Activated CD4-positive, alpha-beta T cell treated with anti-CD3 and anti-CD28 coated beads, Interleukin-2, amount 10 ng/mL, durations not matched to agents 7 days and 5 days (primary cell): ENCODE measurements around the gene USH1C. TPM values are rescaled to one million over a fixed set of nuclear protein-coding genes. Genes with fewer than 3 reads are reported as not detected.

Source experiments
- CTCF ChIA-PET: fragments of 350-600 bp; sonication (Branson Sonifier 250); formaldehyde crosslinking; loops from one replicate; lab custom pipeline; 2021; ENCODE audit warnings: antibody characterized with exemption; lab: Charles Lee
- POLR2A ChIA-PET: fragments of 350-600 bp; sonication (Branson Sonifier 250); formaldehyde crosslinking; loops from one replicate; lab custom pipeline; 2021; ENCODE audit warnings: antibody characterized with exemption; lab: Charles Lee
- DNase-seq: peaks from one replicate; pipeline ENCODE4 v3.0.0-alpha.2; 2020
- H3K27ac Mint-ChIP-seq: one replicate; pipeline ENCODE4 v1.8.0; 2021; ENCODE audit warnings: mild to moderate bottlenecking, moderate library complexity, mixed read lengths
- H3K27me3 Mint-ChIP-seq: one replicate; pipeline ENCODE4 v1.8.0; 2021; ENCODE audit warnings: mixed read lengths
- H3K36me3 Mint-ChIP-seq: one replicate; pipeline ENCODE4 v1.8.0; 2021; ENCODE audit warnings: low read depth, mixed read lengths
- H3K4me1 Mint-ChIP-seq: one replicate; pipeline ENCODE4 v1.8.0; 2021; ENCODE audit warnings: mixed read lengths
- H3K4me3 Mint-ChIP-seq: one replicate; pipeline ENCODE4 v1.8.0; 2021; ENCODE audit warnings: mild to moderate bottlenecking, moderate library complexity, mixed read lengths
- H3K9me3 Mint-ChIP-seq: one replicate; pipeline ENCODE4 v1.8.0; 2021; ENCODE audit warnings: mixed read lengths
- total RNA-seq, 2 experiments: library from RNA; stranded (reverse); gene quantifications; one replicate each; pipeline ENCODE4 v1.2.3, GENCODE V29; 2021

Gene USH1C
- total RNA-seq, result not detected

DNA sequence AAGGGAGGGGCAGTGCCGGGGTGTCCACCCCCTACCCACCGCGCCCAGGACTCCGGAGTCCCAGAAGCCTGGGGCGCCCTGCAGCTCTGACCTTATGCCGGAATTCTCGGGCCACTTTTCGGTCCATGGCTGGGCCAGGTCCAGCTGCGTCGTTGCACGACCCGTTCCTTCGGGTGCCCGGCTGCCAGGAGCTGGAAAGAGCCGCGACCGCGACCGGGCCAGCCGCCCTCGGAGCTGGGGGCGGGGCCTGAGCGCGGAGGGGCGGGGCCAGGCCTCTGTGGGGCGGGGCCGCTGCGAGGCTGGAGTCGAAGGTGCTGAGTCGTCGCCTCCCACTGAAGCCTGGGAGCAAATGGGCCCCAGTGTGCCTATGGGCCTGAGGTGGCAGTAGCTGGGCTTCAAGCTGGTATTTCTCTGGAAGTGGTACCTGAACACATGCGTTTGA lies at the start of gene USH1C:
TSS of gene USH1C (minus strand) at position 236 of the 442 bp plus-strand sequence. CDS start at position 127, 109 bp downstream.
- ChIA-PET CTCF (no interaction called here), POLR2A (no interaction called here)
- no peaks in the 10 kb centered on the region for H3K9me3 Mint-ChIP-seq
- peaks cover 26% of the 10 kb centered on the region for H3K27me3 Mint-ChIP-seq
- peak; percentile 10 for DNase-seq
- no peak within 1 kb of the TSS for H3K4me3 Mint-ChIP-seq
- H3K36me3 Mint-ChIP-seq, result no peaks in the 10 kb centered on the region
- peaks cover 2% of the 10 kb centered on the region for H3K4me1 Mint-ChIP-seq
- no peak within 1 kb of the TSS for H3K27ac Mint-ChIP-seq

DNA sequence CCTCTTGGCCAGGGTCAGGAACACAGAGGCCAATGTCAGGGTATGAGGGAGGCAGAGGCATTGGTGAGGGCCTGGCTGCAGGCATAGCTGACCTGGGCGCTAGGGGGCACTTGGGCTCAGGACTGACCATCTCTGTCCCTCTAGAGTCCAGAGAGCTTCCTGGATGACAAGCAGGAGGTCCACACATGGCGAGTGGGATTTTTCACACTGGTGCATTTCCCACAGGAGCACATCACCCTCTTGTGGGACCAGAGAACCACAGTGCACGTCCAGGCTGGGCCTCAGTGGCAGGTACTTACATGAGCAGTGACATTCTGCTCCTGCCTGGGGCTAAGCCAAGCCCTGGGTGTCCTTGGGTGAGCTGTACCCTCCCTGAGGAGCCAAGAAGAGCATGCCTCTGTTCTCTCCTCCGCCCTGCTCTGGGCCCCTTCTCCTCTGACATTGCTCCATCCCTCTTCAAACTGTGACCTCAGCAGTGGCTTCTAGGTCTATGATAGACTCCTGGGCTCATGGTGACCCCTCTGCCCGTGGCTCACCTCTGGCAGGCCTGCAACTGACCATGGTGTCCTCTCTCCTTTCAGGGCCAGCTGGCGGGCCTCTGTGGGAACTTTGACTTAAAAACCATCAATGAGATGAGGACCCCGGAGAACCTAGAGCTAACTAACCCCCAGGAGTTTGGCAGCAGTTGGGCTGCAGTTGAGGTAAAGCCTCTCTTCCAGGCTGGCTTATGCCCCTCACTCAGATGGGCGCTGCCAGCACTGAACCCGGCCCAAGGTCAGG lies 49.4 kb upstream of the USH1C start:
- no peak for DNase-seq
- Mint-ChIP-seq H3K4me1 (no peaks in the 10 kb centered on the region), H3K27me3 (no peaks in the 10 kb centered on the region), H3K27ac (no peak overlapping the region), H3K4me3 (no peak overlapping the region), H3K36me3 (no peaks in the 10 kb centered on the region), H3K9me3 (no peaks in the 10 kb centered on the region)
- ChIA-PET CTCF (no interaction called here), POLR2A (no interaction called here)

DNA sequence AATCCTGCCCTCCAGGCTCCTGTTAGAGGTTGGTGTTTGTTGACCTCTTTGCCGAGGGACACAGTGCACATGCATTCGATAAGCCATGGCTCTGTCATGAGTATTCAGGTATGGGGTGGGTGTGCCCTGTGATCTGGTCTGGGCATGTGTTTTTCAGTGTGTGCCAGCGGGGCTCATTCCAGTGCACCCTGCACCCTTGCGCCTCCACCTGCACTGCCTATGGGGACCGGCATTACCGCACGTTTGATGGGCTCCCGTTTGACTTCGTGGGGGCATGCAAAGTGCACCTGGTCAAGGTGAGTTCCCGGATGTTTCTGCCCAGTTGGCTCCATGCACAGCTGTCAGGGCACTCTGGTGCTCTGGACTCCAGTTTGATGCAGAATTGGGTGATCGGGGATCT lies 47.1 kb upstream of the USH1C start:
- no peak for DNase-seq
- ChIA-PET POLR2A (no interaction called here), CTCF (no interaction called here)
- H3K27ac Mint-ChIP-seq, result no peak overlapping the region
- no peaks in the 10 kb centered on the region for H3K36me3 Mint-ChIP-seq
- no peaks in the 10 kb centered on the region for H3K4me1 Mint-ChIP-seq
- H3K4me3 Mint-ChIP-seq, result no peak overlapping the region
- no peaks in the 10 kb centered on the region for H3K9me3 Mint-ChIP-seq
- peaks cover 2% of the 10 kb centered on the region for H3K27me3 Mint-ChIP-seq

DNA sequence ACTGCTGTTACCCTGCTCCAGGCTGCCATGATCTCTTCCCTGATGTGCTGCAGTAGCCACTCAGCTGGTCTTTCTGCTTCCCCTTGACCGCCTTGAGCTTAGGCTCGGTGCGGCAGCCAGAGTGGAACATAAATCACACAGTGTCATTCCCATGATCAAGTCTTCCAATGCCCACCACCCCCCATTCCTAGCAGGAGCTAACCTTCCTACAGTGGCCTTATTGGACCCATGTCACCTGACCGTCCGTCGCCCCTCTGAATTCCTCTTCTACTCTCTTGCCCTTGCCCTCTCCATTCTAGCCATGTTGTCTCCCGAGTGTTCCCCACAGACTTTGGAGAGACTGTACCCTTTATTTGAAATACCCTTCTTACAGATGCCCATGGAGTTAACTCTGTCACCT lies 46.2 kb upstream of the USH1C start:
- H3K27me3 Mint-ChIP-seq, result peaks cover 2% of the 10 kb centered on the region
- no peak for DNase-seq
- no peaks in the 10 kb centered on the region for H3K36me3 Mint-ChIP-seq
- ChIA-PET CTCF (no interaction called here), POLR2A (no interaction called here)
- H3K4me1 Mint-ChIP-seq, result no peaks in the 10 kb centered on the region
- H3K27ac Mint-ChIP-seq, result no peak overlapping the region
- no peak overlapping the region for H3K4me3 Mint-ChIP-seq
- no peaks in the 10 kb centered on the region for H3K9me3 Mint-ChIP-seq

DNA sequence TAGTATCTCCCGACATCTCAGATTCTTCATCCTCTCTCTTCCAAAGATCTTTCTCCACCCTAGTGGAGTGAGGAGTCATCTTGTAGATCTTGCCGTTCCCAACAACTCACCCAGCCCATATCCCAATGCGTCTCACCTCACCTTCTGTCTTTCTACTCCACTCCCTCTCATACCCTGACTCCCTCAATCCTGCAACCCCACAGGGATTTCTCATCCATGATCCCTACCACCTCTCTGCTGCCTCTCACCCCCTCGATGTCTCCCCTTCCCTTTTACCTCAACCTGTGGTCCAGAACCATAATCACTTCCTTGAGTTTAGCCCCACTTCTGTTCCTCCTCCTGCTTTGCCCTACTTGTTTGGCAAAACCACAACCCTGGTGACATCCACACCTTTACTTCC lies 44.5 kb upstream of the USH1C start:
- Mint-ChIP-seq H3K9me3 (no peaks in the 10 kb centered on the region), H3K4me1 (no peaks in the 10 kb centered on the region), H3K27ac (no peak overlapping the region), H3K36me3 (no peaks in the 10 kb centered on the region), H3K4me3 (no peak overlapping the region), H3K27me3 (peaks cover 2% of the 10 kb centered on the region)
- DNase-seq, result no peak
- ChIA-PET CTCF (no interaction called here), POLR2A (no interaction called here)

DNA sequence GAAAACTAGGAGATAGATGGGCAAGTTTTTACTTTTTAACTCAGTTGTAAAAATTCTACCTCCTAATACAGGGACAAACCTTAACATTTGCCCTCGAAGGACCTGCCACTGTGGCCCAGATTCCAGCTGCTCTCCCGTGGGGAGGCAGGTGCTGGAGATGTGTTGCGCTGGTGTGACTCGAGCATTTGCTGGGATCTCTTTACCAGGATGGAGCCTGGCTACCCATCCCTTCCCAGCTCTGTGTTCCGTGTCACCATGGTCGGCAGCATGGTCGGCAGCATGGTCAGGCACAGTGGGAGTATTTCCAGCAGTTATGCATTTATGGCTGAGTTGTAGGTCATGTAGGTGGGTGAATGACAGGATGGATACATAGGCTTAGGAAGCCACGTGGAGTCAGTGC lies 44.0 kb upstream of the USH1C start:
- CTCF ChIA-PET, result no interaction called here
- Mint-ChIP-seq H3K27ac (no peak overlapping the region), H3K4me3 (no peak overlapping the region), H3K4me1 (no peaks in the 10 kb centered on the region), H3K9me3 (no peaks in the 10 kb centered on the region), H3K36me3 (no peaks in the 10 kb centered on the region), H3K27me3 (peaks cover 5% of the 10 kb centered on the region)
- no peak for DNase-seq
- POLR2A ChIA-PET, result no interaction called here

DNA sequence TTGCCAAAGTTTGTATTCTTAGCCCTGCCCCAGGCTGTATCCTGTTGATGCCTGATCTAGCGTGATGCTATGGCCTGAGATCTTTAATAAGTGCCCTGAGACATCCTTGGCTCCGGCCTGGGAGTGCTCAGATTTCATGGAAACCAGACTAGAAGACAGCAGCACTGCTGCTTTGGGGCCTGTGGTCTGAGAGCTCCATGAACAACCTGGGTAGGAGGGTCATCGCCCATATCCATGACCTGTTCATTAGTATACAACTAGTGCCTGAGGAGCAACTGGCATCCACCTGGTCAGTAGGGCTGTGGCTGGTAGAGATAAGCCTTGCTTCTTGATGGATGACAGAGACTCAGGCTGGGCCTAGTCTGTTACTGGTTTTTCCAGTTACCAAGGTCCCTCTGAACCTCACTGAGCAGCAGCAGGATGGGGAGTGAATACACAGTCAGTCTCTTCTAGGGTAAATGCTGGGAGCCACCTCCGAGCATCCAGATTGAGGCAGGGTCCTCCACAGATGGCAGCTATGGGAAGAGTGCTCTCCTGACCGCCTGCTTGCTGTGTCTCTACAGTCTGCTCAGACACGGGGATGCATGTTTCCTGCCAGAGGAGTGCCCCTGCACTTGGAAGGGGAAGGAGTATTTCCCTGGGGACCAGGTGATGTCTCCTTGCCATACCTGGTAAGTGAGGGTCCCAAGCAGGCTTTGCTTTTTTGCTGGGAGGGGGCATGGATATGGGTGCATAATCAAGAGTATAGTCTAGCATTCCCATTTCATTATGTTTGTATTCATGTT lies 41.9 kb upstream of the USH1C start:
- H3K27me3 Mint-ChIP-seq, result peaks cover 10% of the 10 kb centered on the region
- no peaks in the 10 kb centered on the region for H3K4me1 Mint-ChIP-seq
- POLR2A ChIA-PET, result no interaction called here
- H3K27ac Mint-ChIP-seq, result no peak overlapping the region
- H3K36me3 Mint-ChIP-seq, result no peaks in the 10 kb centered on the region
- no peak overlapping the region for H3K4me3 Mint-ChIP-seq
- no peak for DNase-seq
- CTCF ChIA-PET, result no interaction called here
- H3K9me3 Mint-ChIP-seq, result no peaks in the 10 kb centered on the region

DNA sequence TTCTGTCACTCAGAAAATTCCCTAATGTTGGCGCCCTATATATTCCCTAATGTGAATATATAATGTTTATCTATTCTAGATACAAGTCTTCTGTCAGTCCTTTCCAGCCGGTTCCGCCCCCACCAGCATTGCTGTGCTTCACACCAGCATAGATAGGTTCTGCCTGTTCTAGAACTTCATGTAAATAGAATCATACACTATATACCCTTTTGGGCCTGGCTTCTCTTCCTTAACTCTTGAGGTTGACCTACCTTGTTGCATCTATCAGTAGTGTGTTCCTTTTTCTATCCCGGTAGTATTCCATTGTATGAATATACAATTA lies 37.5 kb upstream of the USH1C start:
- ChIA-PET POLR2A (no interaction called here), CTCF (no interaction called here)
- H3K4me1 Mint-ChIP-seq, result no peaks in the 10 kb centered on the region
- H3K27me3 Mint-ChIP-seq, result peaks cover 16% of the 10 kb centered on the region
- H3K36me3 Mint-ChIP-seq, result no peaks in the 10 kb centered on the region
- H3K9me3 Mint-ChIP-seq, result no peaks in the 10 kb centered on the region
- no peak overlapping the region for H3K27ac Mint-ChIP-seq
- H3K4me3 Mint-ChIP-seq, result no peak overlapping the region
- DNase-seq, result no peak

DNA sequence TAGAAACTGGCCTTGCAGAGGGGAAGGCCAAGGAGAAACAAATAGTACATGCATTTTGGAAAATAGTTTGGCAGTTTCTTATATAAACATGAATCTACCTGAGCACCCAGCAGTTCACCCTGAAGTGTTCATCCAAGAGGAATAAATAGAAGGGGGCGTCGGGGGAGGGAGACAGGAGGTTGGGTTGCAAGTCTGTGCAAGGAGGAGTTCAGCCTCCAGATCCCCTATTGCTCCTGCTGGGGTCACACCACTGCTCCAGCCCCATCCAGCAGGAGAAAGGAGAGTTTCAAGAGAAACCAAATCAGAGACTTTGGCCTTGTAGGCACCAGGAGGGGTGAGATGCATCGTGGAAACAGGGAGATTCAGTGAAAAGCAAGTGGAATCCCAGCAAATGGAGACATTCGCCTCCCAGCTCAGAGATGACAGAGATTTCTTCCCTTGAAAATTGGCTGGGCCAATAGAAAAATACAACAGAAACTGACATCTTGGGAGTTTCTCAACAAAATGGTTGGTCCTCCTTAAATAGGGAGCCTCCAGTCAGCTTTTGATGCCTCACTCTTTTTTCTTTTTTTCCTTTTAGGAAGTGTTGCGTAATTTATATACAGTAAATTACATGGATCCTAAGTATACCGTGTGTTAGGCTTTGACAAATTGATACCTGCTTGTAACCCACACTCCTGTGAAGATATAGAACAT lies 37.0 kb upstream of the USH1C start:
- Mint-ChIP-seq H3K4me3 (no peak overlapping the region), H3K9me3 (no peaks in the 10 kb centered on the region), H3K4me1 (no peaks in the 10 kb centered on the region), H3K36me3 (no peaks in the 10 kb centered on the region), H3K27me3 (peaks cover 14% of the 10 kb centered on the region), H3K27ac (no peak overlapping the region)
- ChIA-PET POLR2A (no interaction called here), CTCF (no interaction called here)
- DNase-seq, result no peak

DNA sequence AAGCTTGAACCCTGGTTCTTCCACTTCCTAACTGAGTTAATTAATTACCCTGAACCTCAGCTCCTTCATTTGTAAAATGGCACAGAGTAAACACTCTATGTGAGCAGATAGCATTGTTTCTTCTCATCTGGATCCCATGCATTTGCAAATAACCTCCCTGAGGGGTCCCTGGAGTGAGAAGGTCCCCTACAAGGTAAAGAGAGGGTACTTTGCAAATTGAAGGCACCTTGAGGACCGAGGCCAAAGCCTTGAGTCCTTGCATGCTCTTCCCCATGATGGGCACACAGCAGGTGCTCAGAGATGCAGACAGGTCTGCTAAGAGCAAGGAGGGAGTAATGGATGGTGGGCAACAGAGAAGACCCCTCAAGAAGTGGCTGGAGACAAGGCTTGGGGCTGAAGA lies 36.1 kb upstream of the USH1C start:
- Mint-ChIP-seq H3K4me1 (no peaks in the 10 kb centered on the region), H3K9me3 (no peaks in the 10 kb centered on the region), H3K4me3 (no peak overlapping the region), H3K27ac (no peak overlapping the region), H3K27me3 (peaks cover 14% of the 10 kb centered on the region), H3K36me3 (no peaks in the 10 kb centered on the region)
- ChIA-PET CTCF (no interaction called here), POLR2A (no interaction called here)
- no peak for DNase-seq

DNA sequence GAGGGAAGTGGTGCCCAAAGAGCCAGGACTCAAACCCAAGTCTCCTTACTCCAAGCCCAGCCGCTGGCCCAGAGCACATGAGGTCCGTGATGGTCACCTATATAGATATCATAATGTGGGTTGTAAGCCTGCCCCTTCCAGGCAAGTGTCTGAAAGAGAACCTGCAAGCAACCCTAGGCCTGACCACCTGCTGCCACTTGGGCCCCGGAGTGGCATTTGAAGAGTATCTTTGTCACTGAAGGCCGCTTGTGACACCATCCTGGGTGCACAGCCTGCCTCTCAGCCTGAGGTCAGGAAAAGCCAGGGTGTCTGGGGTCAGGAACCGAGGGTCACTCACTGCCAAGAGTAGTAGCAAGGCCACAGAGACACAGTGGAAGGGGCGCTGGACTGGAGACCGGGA lies 35.2 kb upstream of the USH1C start:
- ChIA-PET CTCF (no interaction called here), POLR2A (no interaction called here)
- H3K4me3 Mint-ChIP-seq, result no peak overlapping the region
- H3K4me1 Mint-ChIP-seq, result no peaks in the 10 kb centered on the region
- H3K27ac Mint-ChIP-seq, result no peak overlapping the region
- H3K9me3 Mint-ChIP-seq, result no peaks in the 10 kb centered on the region
- DNase-seq, result no peak
- H3K36me3 Mint-ChIP-seq, result no peaks in the 10 kb centered on the region
- peaks cover 14% of the 10 kb centered on the region for H3K27me3 Mint-ChIP-seq

DNA sequence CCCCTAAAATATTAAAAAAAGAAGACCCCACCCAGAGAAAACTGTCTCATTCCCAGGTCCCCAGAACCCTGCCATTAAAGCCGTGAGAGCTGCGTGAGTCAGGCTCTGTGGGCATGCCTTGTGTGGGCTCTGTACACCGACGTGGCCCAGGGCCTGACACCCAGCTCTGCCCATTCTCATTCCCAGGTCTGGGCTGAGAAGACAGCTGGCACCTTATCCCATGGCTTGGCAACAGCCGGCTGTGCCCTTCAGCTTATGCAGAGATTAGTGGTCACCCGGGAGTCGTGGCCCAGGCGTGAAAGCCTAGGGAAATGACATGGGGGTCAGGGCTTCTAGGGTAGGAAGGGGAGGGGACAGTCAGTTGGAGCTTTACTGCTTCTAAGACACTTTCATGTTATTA lies 34.7 kb upstream of the USH1C start:
- Mint-ChIP-seq H3K36me3 (no peaks in the 10 kb centered on the region), H3K27me3 (peaks cover 14% of the 10 kb centered on the region), H3K4me3 (no peak overlapping the region), H3K4me1 (no peaks in the 10 kb centered on the region), H3K9me3 (no peaks in the 10 kb centered on the region), H3K27ac (no peak overlapping the region)
- CTCF ChIA-PET, result no interaction called here
- POLR2A ChIA-PET, result no interaction called here
- no peak for DNase-seq

DNA sequence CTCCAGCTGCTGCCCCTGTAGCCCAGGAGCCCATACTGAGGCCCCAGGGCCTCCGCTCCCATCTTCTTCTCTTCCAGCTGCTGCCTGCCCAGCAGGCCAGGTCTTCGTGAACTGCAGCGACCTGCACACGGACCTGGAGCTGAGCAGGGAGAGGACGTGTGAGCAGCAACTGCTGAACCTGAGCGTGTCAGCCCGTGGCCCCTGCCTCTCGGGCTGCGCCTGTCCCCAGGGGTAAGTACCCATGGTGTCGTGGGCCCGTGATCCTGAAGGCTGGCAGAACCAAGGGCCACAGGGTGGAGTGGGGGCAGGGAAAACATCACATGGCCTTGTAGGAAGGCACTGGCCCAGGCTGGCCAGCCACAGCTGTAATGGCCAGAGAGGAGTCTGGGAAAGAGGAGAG lies 34.1 kb upstream of the USH1C start:
- no peak for DNase-seq
- peaks cover 11% of the 10 kb centered on the region for H3K27me3 Mint-ChIP-seq
- H3K27ac Mint-ChIP-seq, result no peak overlapping the region
- H3K36me3 Mint-ChIP-seq, result no peaks in the 10 kb centered on the region
- ChIA-PET CTCF (no interaction called here), POLR2A (no interaction called here)
- no peaks in the 10 kb centered on the region for H3K9me3 Mint-ChIP-seq
- peaks cover under 1% of the 10 kb centered on the region for H3K4me1 Mint-ChIP-seq
- no peak overlapping the region for H3K4me3 Mint-ChIP-seq
